OCI-LY1 (cell line): ENCODE data around the gene FTSJ1.

Source experiments
- H2AFZ ChIP-seq: fragments of 200-600 bp; sonication (generic), shearing (Covaris generic); 2 replicates; pipeline ENCODE4 v1.6.0; 2014; ENCODE audit warnings: antibody characterized with exemption, mild to moderate bottlenecking, low read length
- H3F3A ChIP-seq: fragments of 200-600 bp; sonication (generic), shearing (Covaris generic); 2 replicates; pipeline ENCODE4 v1.6.0; 2014; ENCODE audit warnings: mild to moderate bottlenecking, antibody characterized with exemption, low read length, moderate library complexity; ENCODE audit not compliant: insufficient read depth
- H3K27ac ChIP-seq: fragments of 200-600 bp; sonication (generic); 2 replicates; pipeline ENCODE4 v1.5.1; 2014; ENCODE audit warnings: low read length, mixed run types, mild to moderate bottlenecking, low read depth; ENCODE audit not compliant: poor library complexity, severe bottlenecking
- H3K27me3 ChIP-seq: fragments of 200-600 bp; sonication (generic); 2 replicates; pipeline ENCODE4 v1.6.0; 2014; ENCODE audit warnings: antibody characterized with exemption, mild to moderate bottlenecking, low read length, moderate library complexity; ENCODE audit not compliant: insufficient read depth
- H3K36me3 ChIP-seq: fragments of 200-600 bp; sonication (generic); 2 replicates; pipeline ENCODE4 v1.6.1; 2014; ENCODE audit warnings: mild to moderate bottlenecking, antibody characterized with exemption, low read length, moderate library complexity, mixed read lengths; ENCODE audit not compliant: insufficient read depth
- H3K4me1 ChIP-seq: fragments of 200-600 bp; sonication (generic); 2 replicates; pipeline ENCODE4 v1.5.1; 2014; ENCODE audit warnings: mild to moderate bottlenecking, low read length, moderate library complexity; ENCODE audit not compliant: insufficient read depth, severe bottlenecking
- H3K4me2 ChIP-seq: fragments of 200-600 bp; sonication (generic), shearing (Covaris generic); 2 replicates; pipeline ENCODE4 v1.6.1; 2014; ENCODE audit warnings: low read length
- H3K4me3 ChIP-seq: fragments of 200-600 bp; sonication (generic); 2 replicates; pipeline ENCODE4 v1.5.1; 2014; ENCODE audit warnings: low read length, low read depth, mild to moderate bottlenecking, mixed read lengths; ENCODE audit not compliant: poor library complexity, severe bottlenecking
- H3K79me2 ChIP-seq: fragments of 200-600 bp; shearing (Covaris generic); 2 replicates; pipeline ENCODE4 v1.6.1; 2016; ENCODE audit warnings: mixed run types, low read length, mixed read lengths; ENCODE audit not compliant: insufficient read depth
- H3K9ac ChIP-seq: fragments of 200-600 bp; sonication (generic), shearing (Covaris generic); 2 replicates; pipeline ENCODE4 v1.6.1; 2014; ENCODE audit warnings: mild to moderate bottlenecking, low read length, mixed read lengths
- H3K9me2 ChIP-seq: fragments of 200-600 bp; sonication (generic), shearing (Covaris generic); 2 replicates; pipeline ENCODE4 v1.6.1; 2014; ENCODE audit warnings: low read depth, mild to moderate bottlenecking, low read length, mixed read lengths
- H3K9me3 ChIP-seq: fragments of 200-600 bp; shearing (Covaris generic); 2 replicates; pipeline ENCODE4 v1.6.1; 2014; ENCODE audit warnings: low read length, mixed read lengths
- H4K20me1 ChIP-seq: fragments of 200-600 bp; sonication (generic), shearing (Covaris generic); 2 replicates; pipeline ENCODE4 v1.6.0; 2016; ENCODE audit warnings: mild to moderate bottlenecking, low read length; ENCODE audit not compliant: insufficient read depth
- CTCF ChIP-seq: fragments of 200-600 bp; sonication (generic), shearing (Covaris generic); IDR thresholded peaks from 2 replicates; pipeline ENCODE4 v1.5.1; 2017; ENCODE audit warnings: mild to moderate bottlenecking, antibody characterized with exemption, low read length, moderate library complexity, mixed read lengths
- EZH2 ChIP-seq: fragments of 200-600 bp; sonication (generic), shearing (Covaris generic); IDR thresholded peaks from 2 replicates; pipeline ENCODE4 v1.8.0; 2017; ENCODE audit warnings: borderline replicate concordance, mixed run types, mild to moderate bottlenecking, antibody characterized with exemption, low read length, moderate library complexity, mixed read lengths

FTSJ1 gene

GRCh38 chrX:48471504-48471903 lies 4.5 kb upstream of the FTSJ1 start:
- Histone ChIP-seq H3K9ac (no peak overlapping the region), H3F3A (no peaks in the 10 kb centered on the region), H3K36me3 (no peaks in the 10 kb centered on the region), H3K4me3 (no peak overlapping the region), H3K27ac (no peak overlapping the region), H3K27me3 (no peaks in the 10 kb centered on the region), H2AFZ (no peak overlapping the region), H3K9me2 (no peaks in the 10 kb centered on the region), H3K9me3 (no peaks in the 10 kb centered on the region), H4K20me1 (no peaks in the 10 kb centered on the region), H3K4me2 (no peak overlapping the region), H3K79me2 (peaks cover 5% of the 10 kb centered on the region), H3K4me1 (peaks cover 33% of the 10 kb centered on the region)
- TF ChIP-seq EZH2, result no peak
- TF ChIP-seq CTCF, result no peak

- H3K79me2 ChIP-seq, result peaks cover 12% of the 10 kb centered on the region
- TF ChIP-seq EZH2 (no peak), CTCF (no peak)
- H3K9me3 ChIP-seq, result no peaks in the 10 kb centered on the region
- no peak overlapping the region for H3K4me3 ChIP-seq
- H3K36me3 ChIP-seq, result no peaks in the 10 kb centered on the region
- H3F3A ChIP-seq, result no peaks in the 10 kb centered on the region
- no peak overlapping the region for H3K27ac ChIP-seq
- H3K9ac ChIP-seq, result no peak overlapping the region
- no peaks in the 10 kb centered on the region for H3K9me2 ChIP-seq
- no peaks in the 10 kb centered on the region for H3K27me3 ChIP-seq
- peaks cover 33% of the 10 kb centered on the region for H3K4me1 ChIP-seq
- H3K4me2 ChIP-seq, result no peak overlapping the region
- H2AFZ ChIP-seq, result no peak overlapping the region
- H4K20me1 ChIP-seq, result no peaks in the 10 kb centered on the region
These were observed 3.8 kb upstream of the FTSJ1 start for GRCh38 chrX:48472225-48472624.

- H3K4me3 ChIP-seq, result no peak overlapping the region
- H3F3A ChIP-seq, result no peaks in the 10 kb centered on the region
- no peak overlapping the region for H2AFZ ChIP-seq
- H3K4me2 ChIP-seq, result no peak overlapping the region
- H3K79me2 ChIP-seq, result peaks cover 15% of the 10 kb centered on the region
- H4K20me1 ChIP-seq, result no peaks in the 10 kb centered on the region
- no peaks in the 10 kb centered on the region for H3K36me3 ChIP-seq
- no peak overlapping the region for H3K27ac ChIP-seq
- H3K27me3 ChIP-seq, result no peaks in the 10 kb centered on the region
- H3K4me1 ChIP-seq, result peaks cover 27% of the 10 kb centered on the region
- H3K9ac ChIP-seq, result no peak overlapping the region
- H3K9me3 ChIP-seq, result no peaks in the 10 kb centered on the region
- H3K9me2 ChIP-seq, result no peaks in the 10 kb centered on the region
- TF ChIP-seq EZH2 (no peak), CTCF (no peak)
These were observed 2.9 kb upstream of the FTSJ1 start for GRCh38 chrX:48472851-48473703.
